ENCODE results near the gene ACTR3C.

ACTR3C gene

GRCh38 chr7:150336746-150337145 is 13.4 kb upstream of the ACTR3C start:
- TF ChIP-seq POLR2AphosphoS5 (IDR thresholded peaks at IDR 0.05; ENCODE audit: low read depth, low read length) (no peak), SIN3A (IDR thresholded peaks at IDR 0.05; ENCODE audit: borderline replicate concordance, insufficient read depth, low read length) (no peak), TAF1 (IDR thresholded peaks at IDR 0.05; ENCODE audit: borderline replicate concordance, insufficient read depth, low read length) (no peak), FOXP2 (optimal IDR thresholded peaks at IDR 0.05; ENCODE audit: borderline replicate concordance, extremely low read depth, extremely low read length, insufficient read depth) (no peak), REST (IDR thresholded peaks at IDR 0.05; ENCODE audit: insufficient read depth in 1 of 2, low read depth in 2 of 2, low read length in 2 of 2) (no peak)

GRCh38 chr7:150335774-150336112 is 12.4 kb upstream of the ACTR3C start:
- TF ChIP-seq REST (IDR thresholded peaks at IDR 0.05; ENCODE audit: insufficient read depth in 1 of 2, low read depth in 2 of 2, low read length in 2 of 2) (no peak), SIN3A (IDR thresholded peaks at IDR 0.05; ENCODE audit: borderline replicate concordance, insufficient read depth, low read length) (no peak), FOXP2 (optimal IDR thresholded peaks at IDR 0.05; ENCODE audit: borderline replicate concordance, extremely low read depth, extremely low read length, insufficient read depth) (no peak), POLR2AphosphoS5 (IDR thresholded peaks at IDR 0.05; ENCODE audit: low read depth, low read length) (no peak), TAF1 (IDR thresholded peaks at IDR 0.05; ENCODE audit: borderline replicate concordance, insufficient read depth, low read length) (no peak)

GRCh38 chr7:150335108-150335773 is 11.9 kb upstream of the ACTR3C start:
- TF ChIP-seq POLR2AphosphoS5 (IDR thresholded peaks at IDR 0.05; ENCODE audit: low read depth, low read length) (no peak), TAF1 (IDR thresholded peaks at IDR 0.05; ENCODE audit: borderline replicate concordance, insufficient read depth, low read length) (no peak), FOXP2 (optimal IDR thresholded peaks at IDR 0.05; ENCODE audit: borderline replicate concordance, extremely low read depth, extremely low read length, insufficient read depth) (no peak), SIN3A (IDR thresholded peaks at IDR 0.05; ENCODE audit: borderline replicate concordance, insufficient read depth, low read length) (no peak), REST (IDR thresholded peaks at IDR 0.05; ENCODE audit: insufficient read depth in 1 of 2, low read depth in 2 of 2, low read length in 2 of 2) (no peak)

- TF ChIP-seq REST (IDR thresholded peaks at IDR 0.05; ENCODE audit: insufficient read depth in 1 of 2, low read depth in 2 of 2, low read length in 2 of 2) (no peak), FOXP2 (optimal IDR thresholded peaks at IDR 0.05; ENCODE audit: borderline replicate concordance, extremely low read depth, extremely low read length, insufficient read depth) (no peak), TAF1 (IDR thresholded peaks at IDR 0.05; ENCODE audit: borderline replicate concordance, insufficient read depth, low read length) (no peak), POLR2AphosphoS5 (IDR thresholded peaks at IDR 0.05; ENCODE audit: low read depth, low read length) (no peak), SIN3A (IDR thresholded peaks at IDR 0.05; ENCODE audit: borderline replicate concordance, insufficient read depth, low read length) (no peak)
Observed at GRCh38 chr7:150334108-150334507, 10.8 kb upstream of the ACTR3C start.

Data from PFSK-1 (cell line).